Fibroblast of pulmonary artery (primary cell): ENCODE results near the gene COL24A1.

Experiments used
- DNase-seq: peaks from one replicate; pipeline ENCODE4 v3.0.0-alpha.2; 2010; ENCODE audit warnings: low read depth
- H3K4me3 ChIP-seq: replicated peaks from 2 replicates; pipeline ENCODE4 v1.5.1; 2011; ENCODE audit warnings: low read depth, mild to moderate bottlenecking, control low read depth, low read length, moderate library complexity
- TF ChIP-seq, protein P1 (sequence below): IDR thresholded peaks from 2 replicates; pipeline ENCODE4 v1.5.1; 2011; ENCODE audit warnings: mild to moderate bottlenecking, control low read depth, low read length, inconsistent platforms; ENCODE audit errors: missing control alignments

COL24A1 gene

GRCh38 chr1:86068271-86068721, 88.3 kb downstream of the COL24A1 start:
- no peak overlapping the region for H3K4me3 ChIP-seq
- DNase-seq = peak; percentile 50
- TF ChIP-seq, protein P1, sequence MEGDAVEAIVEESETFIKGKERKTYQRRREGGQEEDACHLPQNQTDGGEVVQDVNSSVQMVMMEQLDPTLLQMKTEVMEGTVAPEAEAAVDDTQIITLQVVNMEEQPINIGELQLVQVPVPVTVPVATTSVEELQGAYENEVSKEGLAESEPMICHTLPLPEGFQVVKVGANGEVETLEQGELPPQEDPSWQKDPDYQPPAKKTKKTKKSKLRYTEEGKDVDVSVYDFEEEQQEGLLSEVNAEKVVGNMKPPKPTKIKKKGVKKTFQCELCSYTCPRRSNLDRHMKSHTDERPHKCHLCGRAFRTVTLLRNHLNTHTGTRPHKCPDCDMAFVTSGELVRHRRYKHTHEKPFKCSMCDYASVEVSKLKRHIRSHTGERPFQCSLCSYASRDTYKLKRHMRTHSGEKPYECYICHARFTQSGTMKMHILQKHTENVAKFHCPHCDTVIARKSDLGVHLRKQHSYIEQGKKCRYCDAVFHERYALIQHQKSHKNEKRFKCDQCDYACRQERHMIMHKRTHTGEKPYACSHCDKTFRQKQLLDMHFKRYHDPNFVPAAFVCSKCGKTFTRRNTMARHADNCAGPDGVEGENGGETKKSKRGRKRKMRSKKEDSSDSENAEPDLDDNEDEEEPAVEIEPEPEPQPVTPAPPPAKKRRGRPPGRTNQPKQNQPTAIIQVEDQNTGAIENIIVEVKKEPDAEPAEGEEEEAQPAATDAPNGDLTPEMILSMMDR = no peak

DNA sequence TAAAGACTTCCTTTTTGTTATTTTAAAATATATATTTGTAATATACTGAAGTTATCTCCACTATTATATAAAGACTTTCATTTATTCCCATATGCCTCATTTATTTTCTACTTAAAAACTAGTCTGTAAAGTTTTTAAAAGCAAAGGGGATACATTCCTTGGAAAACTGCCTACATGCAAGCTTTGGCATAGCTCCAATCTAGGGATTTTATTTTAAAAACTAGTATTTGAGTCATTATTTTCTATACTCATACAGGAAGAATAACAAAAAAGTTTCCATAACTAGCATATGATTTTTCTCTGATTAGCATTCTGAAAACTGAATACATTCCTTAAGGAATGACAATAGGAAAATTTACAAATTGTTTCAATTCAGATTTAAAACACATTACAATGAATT, 88.9 kb downstream of the COL24A1 start:
- H3K4me3 ChIP-seq = no peak overlapping the region
- peak; percentile 58 for DNase-seq
- TF ChIP-seq, protein P1 = no peak

GRCh38 chr1:86064899-86065298, 91.7 kb downstream of the COL24A1 start:
- TF ChIP-seq, protein P1 = no peak
- DNase-seq = no peak
- H3K4me3 ChIP-seq = no peak overlapping the region

- no peak overlapping the region for H3K4me3 ChIP-seq
- TF ChIP-seq, protein P1 = no peak
- no peak for DNase-seq
Measured at GRCh38 chr1:86063721-86064120, 92.9 kb downstream of the COL24A1 start.

- H3K4me3 ChIP-seq = no peak overlapping the region
- TF ChIP-seq, protein P1 = no peak
- DNase-seq = no peak
Measured at GRCh38 chr1:86062453-86062852, 94.1 kb downstream of the COL24A1 start.

- no peak for DNase-seq
- H3K4me3 ChIP-seq = no peak overlapping the region
- TF ChIP-seq, protein P1 = no peak
Measured at GRCh38 chr1:86061551-86061990, 95.0 kb downstream of the COL24A1 start.

DNA sequence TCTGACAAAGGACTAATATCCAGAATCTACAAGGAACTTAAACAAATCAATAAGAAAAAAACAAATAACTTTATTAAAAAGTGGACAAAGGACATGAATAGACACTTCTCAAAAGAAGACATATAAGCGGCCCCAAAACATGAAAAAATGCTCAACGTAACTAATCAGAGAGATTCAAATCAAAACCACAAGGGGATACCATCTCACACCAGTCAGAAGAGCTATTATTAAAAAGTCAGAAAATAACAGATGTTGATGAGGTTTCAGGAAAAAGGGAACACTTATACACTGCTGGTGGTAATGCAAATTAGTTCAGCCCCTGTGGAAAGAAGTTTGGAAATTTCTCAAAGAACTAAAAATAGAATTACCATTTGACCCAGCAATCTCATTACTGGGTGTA, 102.2 kb downstream of the COL24A1 start:
- DNase-seq = no peak
- TF ChIP-seq, protein P1 = no peak
- no peak overlapping the region for H3K4me3 ChIP-seq
